ENCODE results near the gene DEK. TPM values are rescaled to one million over a fixed set of nuclear protein-coding genes. Genes with fewer than 3 reads are reported as not detected.

The DEK gene
- total RNA-seq, 1 experiment from 2014 or later, result 173 TPM

DNA sequence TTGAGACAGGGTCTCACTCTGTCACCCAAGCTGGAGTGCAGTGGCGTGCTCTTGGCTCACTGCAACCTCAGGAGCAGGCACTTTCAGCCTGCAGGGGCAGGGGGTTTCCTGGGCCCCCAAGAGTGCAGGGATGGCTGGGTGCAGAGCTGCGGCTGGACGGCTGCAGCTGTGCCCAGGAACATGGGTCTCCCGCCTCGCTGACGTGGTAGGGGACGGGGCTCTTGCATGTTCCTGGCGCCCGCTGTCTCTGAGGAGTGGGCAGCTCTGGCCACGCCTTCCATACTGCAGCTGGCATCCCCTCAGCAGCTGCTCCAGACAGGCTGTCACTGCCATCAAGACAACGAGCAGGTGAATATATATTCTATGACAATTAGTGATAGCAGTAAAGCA, 2.2 kb upstream of the DEK start:
- DNase-seq (ENCODE audit: low read depth), result no peak

DNA sequence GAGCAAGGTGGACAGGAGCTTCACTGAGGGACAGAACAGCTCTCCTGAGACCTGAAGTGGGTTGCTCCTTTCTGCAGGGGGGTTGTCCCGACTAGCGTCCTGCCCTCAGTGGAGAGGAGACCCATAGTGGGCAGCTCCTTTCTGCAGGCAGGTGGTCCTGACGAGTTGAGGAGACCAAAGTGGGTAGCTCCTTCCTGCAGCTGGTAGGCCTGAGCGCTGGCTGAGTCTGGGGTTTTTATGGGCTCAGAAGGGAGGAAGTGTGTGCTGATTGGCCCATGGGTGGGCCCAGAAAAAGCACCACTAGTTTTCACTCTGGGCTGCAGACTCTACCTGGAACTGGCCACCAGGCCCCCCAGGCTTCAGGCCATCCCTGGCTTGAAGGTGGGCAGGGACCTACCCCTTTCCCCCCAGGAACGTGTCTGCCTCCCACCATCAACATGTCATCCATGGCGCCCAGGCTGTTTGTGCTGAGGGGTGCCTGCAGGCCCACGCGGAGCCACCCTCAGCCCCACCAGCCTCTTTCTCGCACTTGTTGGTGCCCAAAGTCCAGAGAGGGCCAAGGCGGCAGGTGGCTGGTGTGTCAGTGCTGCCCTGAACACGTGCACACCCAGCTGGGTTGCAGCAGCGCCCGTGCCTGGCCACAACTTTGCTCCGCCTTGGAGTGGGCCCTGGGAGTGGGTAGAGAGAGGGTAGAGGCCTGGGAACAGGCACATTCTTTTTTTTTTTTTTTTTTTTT, 1.6 kb upstream of the DEK start:
- no peak for DNase-seq (ENCODE audit: low read depth)

DNA sequence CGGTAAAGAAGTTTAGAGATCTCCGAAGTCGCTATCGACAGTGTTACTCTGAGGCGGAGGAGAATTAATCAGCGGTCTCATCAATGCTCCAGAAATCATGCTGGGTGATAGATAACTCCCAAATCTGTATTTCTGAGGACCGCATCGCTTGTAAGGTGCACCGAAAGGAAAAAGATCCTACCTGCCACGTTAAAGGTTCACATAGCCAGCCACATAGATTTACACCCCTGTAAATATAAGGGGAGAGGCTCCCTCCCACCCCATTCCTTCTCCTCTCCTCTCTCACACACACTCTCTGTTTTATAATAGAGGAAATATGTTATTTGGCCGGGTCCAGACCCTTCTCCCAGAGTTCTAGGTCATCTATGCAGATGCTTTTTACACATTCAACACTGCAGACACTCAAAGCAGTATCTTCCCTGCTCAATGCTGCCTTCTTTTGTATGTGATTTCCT, 620 bp upstream of the DEK start:
- DNase-seq (ENCODE audit: low read depth), result no peak

DNA sequence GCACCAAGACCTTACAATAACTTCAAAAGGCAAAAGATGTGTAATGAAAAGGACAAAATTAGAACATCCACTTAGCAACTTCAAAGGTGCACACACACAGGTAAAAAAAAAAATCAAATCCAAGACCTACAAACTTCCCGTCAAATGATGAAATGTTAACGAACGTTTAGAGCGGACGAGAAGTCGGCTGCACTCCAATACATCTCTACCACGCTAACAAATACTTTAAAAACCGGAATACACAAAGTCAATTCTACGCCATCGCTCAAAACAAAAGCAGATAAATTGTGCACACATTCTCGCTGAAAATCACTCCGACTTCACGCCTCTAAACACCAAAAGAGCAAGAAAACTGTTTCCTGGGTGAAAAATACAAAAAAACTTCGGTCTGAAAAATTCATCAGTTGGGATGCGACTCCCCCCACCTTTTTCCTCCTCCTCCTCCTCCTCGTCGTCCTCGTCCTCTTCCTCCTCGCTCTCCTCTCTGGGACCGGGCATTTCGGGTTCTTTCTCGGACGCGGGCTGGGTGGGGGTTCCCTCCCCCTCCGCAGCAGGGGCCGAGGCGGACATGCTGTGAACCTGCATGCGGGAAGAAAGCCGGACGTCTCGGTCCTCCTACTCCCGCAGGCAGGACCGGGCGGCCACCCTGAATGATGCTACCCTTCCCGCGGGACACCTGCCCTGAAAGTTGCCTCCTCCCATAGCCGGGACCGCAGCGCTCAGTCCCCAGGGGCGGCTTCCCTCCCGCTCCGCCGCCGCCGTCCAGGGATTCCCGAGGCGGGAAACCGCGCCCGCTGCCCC, 712 bp downstream of the DEK start:
- DNase-seq (ENCODE audit: low read depth), result peak; percentile 26

DNA sequence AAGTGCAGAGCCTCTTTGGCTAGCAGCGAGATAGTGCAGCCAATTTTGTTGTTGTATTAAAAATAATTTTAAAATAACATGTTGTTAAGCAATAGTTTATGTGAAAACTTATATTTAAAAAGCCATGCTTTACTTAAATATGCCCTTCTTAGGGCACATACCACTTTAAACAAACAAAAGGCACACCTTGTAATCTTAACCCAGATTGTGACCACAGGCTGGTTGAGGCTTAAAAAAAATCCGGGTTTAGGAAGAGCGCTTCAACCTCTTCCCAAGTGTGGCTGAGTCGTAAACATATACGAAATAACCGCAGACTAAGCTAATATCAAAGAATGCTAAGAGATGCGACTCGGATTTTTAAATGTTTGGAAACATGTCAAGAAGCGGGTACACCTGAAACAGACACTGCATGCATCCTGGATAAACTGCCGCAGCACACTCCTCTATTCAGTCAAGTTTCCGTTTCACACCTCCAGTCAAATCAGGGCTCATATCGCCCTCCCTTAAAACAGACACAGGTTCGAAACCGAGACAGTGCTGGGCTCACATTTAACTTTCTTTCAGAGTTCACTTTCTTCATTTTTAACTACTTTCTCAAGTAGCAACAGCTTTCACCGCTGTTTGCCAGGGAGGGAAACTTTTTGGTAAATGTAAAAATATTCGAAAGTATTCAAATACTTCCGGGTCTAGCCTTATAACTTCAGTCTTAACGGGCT, 1.5 kb downstream of the DEK start:
- DNase-seq (ENCODE audit: low read depth), result peak; percentile 19

DNA sequence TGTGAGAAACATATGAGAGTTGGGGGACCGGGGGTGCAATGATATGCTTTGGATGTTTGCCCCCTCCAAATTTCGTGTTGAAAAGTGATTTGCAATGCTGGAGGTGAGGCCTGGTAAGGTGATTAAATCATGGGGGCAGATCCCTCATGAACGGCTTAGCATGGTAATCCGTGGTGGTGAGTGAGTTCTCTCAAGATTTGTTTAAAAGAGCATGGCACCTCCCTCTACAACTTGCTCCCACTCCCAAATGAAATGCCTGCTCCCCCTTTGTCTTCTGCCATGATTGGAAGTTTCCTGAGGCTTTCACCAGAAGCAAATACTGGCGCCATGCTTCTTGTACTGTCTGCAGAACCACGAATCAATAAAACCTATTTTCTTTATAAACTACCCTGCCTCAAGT, 2.5 kb downstream of the DEK start:
- DNase-seq (ENCODE audit: low read depth), result no peak

DNA sequence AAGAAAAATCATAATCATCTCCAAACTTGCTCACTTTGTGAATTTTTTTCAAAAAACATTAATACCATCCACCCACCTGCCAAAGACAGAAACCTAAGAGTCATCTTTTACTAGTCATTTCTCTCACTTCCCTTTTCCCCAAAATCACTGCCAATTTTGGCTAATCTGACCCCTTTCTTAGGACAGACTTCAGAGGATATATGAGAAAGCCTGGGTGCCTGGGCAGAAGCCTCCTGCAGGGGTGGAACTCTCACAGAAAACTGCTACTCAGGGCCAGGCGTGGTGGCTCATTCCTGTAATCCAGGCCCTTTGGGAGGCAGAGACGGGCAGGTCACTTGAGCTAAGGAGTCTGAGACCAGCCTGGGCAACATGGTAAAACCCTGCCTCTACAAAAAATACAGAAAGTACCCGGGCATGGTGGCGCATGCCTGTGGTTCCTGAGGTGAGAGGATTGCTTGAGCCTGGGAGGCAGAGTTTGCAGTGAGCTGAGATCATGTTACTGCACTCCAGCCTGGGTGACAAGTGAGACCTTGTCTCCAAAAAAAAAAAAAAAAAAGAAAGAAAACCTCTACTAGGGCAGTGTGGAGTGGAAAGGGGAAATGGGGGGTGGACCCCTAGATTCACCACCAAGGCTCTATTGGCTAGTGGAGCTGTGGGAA, 3.8 kb downstream of the DEK start:
- peak; percentile 75 for DNase-seq (ENCODE audit: low read depth)

DNA sequence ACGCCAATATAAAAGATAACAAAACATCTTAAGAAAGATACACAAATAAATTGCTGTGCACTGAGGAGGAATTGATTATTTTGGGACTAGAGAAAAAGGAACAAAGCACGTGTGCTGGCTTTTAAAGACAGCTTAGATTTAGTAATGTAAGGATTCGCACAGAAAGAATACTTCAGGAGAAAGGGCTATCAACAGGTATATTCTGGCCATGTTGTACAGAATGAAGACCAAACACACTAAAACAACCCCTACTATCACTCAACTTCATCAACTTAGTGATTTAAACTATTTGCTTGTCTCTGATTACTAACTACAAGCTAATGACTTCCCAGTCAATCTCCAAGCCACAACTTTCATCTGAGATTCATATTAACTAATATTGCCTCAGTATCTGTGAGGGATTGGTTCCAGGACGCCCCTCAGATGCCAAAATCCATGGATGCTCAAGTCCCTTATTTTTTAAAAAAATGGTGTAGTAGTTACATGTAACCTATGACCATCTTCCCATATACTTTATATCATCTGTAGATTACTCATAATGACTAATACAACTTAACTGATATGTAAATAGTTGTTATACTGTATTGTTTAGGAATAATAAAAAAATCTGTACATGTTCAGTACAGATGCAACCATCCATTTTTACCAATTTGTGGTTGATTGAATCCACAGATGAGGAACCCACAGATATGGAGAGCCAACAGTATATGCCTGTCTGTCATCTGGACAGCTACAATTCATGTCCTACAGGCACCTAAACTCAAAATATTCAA, 4.5 kb downstream of the DEK start:
- no peak for DNase-seq (ENCODE audit: low read depth)

DNA sequence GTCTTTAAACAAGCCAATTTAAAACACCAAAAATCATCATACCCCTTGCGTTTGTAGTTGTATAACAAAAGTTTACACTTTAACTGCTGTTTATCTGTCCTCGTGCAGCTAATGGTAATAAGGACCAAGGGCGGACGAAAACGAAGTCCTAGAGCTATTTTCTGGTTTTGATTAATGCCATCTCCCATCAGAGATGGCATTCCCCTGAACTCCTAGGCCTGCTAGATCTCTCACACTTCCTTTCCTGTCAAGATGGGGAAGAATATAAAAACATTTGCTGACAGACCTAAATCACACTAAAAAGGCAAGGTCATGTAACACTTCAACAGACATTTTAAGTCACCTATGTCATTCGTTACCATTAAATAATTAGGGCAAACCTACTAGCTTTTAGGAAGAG, 9.5 kb downstream of the DEK start:
- no peak for DNase-seq (ENCODE audit: low read depth)

DNA sequence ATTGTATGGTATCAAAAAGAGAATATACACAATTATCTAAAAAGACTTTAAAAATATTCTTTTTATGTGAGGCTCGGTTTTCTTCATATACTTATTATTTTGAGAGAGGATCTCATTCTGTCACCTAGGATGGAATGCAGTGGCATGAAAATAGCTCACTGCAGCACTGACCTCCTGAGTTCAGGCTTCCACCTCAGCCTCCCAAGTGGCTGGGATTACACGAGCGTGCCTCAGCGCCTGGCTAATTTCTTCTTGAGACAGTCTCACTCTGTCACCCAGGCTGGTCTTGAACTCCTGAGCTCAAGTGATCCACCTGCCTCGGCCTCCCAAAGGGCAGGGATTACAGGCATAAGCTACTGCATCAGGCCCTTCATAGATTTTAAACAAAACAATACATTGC, 10.7 kb downstream of the DEK start:
- no peak for DNase-seq (ENCODE audit: low read depth)

DNA sequence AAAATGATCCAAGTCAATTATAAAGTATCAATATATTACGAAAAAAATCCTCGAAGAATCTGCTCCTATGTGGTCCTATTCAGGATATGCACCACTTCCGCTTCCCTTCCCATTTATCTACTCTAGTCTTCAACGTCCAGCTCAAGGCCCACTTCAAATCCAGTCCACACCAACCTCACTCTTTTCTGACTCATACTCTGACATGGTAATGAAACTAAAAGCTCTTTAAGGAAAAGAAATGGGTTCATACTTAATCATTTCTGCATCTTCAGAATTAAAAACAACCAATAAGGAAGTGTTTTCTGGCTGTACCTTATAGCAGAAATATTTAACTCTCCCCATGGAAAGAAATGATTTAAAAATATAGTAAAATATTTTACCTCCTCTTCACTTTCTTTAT, 15.1 kb downstream of the DEK start:
- DNase-seq (ENCODE audit: low read depth), result no peak

DNA sequence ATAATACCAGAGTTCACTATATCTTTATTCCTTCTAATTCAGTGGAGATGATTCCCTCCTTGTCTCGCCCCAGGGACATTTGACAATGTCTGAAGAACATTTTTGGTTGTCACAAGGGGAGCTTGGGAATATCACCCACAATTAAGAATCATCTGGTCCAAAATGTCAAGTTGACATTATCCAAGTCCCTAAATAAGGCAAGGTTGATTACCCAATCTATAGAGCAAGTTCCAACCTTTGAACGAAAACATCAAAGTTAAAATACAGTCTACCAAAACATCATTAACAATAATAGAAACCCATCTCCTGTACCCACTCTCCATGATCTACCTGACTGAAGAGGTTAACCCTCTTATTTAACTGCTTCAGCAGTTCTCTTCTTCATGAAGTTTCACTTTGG, 15.6 kb downstream of the DEK start:
- no peak for DNase-seq (ENCODE audit: low read depth)

DNA sequence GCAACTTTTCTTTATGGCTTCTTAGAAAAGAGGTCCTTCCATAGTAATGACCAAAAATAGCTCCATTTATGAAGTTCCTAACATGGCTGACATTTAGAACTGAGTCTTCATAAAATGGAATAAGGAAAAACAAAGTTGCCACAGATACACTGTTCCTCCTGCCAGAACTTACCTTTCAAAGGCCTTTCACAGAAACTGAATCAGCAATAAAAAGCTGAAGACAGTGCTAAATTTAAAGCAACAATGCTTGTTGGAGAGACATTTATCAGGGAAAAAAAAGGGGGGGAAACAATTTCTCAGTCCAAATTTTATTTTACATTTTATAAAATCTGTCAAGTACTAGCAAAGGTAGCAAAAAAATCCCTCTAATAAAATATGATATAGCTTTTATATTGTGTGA, 17.3 kb downstream of the DEK start:
- DNase-seq (ENCODE audit: low read depth), result no peak

DNA sequence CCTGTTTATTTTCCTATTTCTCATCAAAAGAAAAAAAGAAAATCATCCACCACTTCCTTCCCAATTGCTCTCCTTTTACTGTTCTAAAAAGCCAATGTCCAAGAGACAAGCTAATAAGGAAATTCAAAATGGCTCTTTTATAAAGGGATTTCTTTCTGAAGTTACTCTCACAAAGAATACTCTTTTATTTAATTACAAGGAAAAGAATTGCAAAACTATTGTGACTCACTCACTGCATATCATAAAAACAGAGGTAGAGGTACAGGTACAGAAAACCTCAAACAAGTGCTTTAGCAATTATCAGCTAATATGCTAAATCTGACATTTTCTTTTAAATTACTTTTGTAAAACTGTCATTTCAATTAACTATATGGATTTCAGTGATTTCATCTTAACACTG, 18.1 kb downstream of the DEK start:
- no peak for DNase-seq (ENCODE audit: low read depth)

DNA sequence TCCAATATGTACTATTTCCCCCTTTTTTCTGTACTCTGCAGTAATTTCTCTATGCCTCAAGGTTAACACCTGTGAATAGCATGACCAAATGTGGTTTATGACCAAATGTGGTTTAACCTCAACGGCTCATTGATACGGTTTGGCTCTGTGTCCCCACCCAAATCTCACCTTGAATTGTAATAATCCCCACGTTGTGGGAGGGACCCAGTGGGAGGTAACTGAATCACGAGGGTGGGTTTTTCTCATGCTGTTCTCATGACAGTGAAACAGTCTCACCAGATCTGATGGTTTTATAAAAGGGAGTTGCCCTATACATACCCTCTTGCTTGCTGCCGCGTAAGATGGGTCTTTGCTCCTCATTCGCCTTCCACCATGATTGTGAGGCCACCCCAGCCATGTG, 18.7 kb downstream of the DEK start:
- DNase-seq (ENCODE audit: low read depth), result no peak

DNA sequence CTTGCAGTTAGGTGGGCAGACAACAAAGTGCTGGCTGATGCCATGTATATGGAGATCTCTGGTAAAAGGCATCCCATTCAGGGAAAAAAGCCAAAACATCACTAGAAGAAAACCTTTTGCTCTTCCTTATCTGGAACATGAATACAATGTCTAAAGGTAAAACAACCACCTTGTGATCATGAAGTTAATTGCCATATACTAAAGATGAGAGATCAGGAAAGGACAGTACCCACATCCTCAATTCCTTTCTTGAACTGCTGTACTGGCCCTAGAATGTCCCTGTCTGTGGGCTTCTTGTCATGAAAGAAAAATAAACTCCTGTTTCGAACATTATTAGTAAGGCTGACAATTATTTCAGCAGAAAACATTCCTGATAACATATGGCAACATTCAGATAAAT, 19.3 kb downstream of the DEK start:
- no peak for DNase-seq (ENCODE audit: low read depth)

DNA sequence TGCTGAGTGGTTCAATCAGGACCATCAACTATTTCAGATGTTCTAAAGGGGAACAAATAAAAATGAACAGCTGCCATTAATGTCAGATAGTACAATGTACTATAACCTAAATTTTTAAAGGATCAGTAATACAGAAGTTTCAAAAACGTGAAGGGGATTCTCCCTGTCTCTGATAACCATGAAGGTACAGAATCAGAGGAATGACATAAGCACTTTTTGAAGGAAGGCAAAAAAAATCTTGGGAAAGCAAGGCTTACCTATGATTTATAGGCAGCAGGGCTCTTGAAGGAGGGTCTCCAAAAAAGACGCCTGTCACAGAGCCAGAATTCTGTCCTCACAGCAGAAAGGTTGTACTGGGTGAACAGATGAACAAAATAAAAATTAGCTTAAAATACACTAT, 20.1 kb downstream of the DEK start:
- DNase-seq (ENCODE audit: low read depth), result no peak

DNA sequence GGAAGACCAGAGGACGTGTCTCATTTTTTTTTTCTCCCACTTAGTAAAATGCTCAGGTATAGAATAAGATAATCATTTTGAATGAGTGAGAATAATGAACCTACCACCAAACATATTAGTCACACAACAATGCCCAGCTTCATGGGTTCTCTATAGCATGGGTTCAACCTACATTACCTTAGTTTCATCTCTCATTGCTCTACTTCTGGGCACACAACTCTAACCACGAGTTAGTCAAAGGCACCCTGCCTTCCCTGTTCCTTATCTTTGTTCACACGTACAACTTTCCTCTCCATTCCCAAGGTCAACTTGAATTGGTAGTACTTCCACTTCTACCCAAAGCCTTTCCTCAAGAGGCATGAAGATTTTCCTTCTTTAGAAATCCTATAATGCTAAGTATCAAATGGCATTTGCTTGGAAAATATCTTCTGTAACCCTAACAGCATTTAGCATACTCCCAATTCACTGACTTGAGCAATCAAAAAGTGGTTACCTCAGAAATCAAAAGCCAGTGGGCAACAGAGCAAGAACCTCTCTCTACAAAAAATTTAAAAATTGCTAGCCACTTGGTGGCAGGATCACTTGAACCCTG, 20.9 kb downstream of the DEK start:
- no peak for DNase-seq (ENCODE audit: low read depth)

DNA sequence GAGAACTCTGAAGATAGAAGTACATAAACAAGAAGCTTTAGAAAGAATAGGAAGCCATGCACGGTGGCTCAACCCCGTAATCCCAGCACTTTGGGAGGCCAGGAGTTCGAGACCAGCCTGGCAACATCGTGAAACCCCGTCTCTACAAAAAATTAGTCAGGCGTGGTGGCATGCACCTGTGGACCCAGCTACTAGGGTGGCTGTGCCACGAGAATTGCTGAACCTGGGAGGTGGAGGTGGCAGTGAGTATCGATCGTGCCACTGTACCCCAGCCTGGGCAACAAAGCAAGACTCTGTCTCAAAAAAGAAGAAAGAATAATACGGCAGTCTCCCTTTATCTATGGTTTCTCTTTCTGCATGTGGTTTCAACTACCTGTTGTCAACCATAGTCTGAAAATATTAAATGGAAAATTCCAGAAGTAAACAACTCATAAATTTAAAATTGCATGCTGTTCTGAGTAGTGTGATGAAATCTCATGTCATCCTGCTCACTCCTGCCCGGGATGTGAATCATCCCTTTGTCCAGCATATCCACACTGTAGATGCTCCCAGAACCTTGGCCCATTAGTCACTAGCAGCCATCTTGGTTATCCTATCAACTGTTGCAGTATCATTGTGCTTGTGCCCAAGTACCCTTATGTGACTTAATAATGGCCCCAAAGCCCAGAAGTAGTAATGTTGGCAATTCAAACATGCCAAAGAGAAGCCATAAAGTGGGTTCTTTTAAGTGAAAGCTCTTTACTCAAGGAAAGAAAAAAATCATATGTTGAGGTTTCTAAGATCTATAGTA, 22.1 kb downstream of the DEK start:
- peak; percentile 87 for DNase-seq (ENCODE audit: low read depth)
